Neural cell (in vitro differentiated cells): ENCODE measurements around the gene PRRT2. TPM values are rescaled to one million over a fixed set of nuclear protein-coding genes. Genes with fewer than 3 reads are reported as not detected.
A peak's percentile ranks its signal among the peaks of the same experiment; 100 is the strongest.

Source experiments
- H2AFZ ChIP-seq: fragments of 200-600, 300-800 bp; sonication (generic), shearing (Covaris generic); 2 replicates; pipeline ENCODE4 v1.6.0; 2014; ENCODE audit warnings: low read depth, mild to moderate bottlenecking, antibody characterized with exemption, low read length, moderate library complexity
- H3F3A ChIP-seq: fragments of 200-600 bp; shearing (Covaris generic); 2 replicates; pipeline ENCODE4 v1.6.1; 2016; ENCODE audit warnings: mild to moderate bottlenecking, moderate library complexity, mixed read lengths, antibody characterized with exemption, low read length; ENCODE audit not compliant: insufficient read depth, poor library complexity, severe bottlenecking
- H3K27ac ChIP-seq: fragments of 200-600, 300-800 bp; sonication (generic), shearing (Covaris generic); 2 replicates; pipeline ENCODE4 v1.5.1; 2014; ENCODE audit warnings: mild to moderate bottlenecking, low read length, moderate library complexity
- H3K27me3 ChIP-seq: fragments of 300-800, 200-600 bp; sonication (generic), shearing (Covaris generic); 2 replicates; pipeline ENCODE4 v1.6.0; 2014; ENCODE audit warnings: mild to moderate bottlenecking, low read depth, low read length, moderate library complexity; ENCODE audit not compliant: insufficient read depth
- H3K36me3 ChIP-seq: fragments of 300-800, 200-600 bp; sonication (generic), shearing (Covaris generic); 2 replicates; pipeline ENCODE4 v1.5.1; 2014; ENCODE audit warnings: mild to moderate bottlenecking, antibody characterized with exemption, low read length, moderate library complexity; ENCODE audit not compliant: insufficient read depth
- H3K4me2 ChIP-seq: fragments of 300-800, 200-600 bp; sonication (generic), shearing (Covaris generic); 2 replicates; pipeline ENCODE4 v1.6.0; 2014; ENCODE audit warnings: mild to moderate bottlenecking, low read length
- H3K4me3 ChIP-seq: fragments of 300-800, 200-600 bp; sonication (generic), shearing (Covaris generic); 2 replicates; pipeline ENCODE4 v1.5.1; 2014; ENCODE audit warnings: mild to moderate bottlenecking, low read length, moderate library complexity
- H3K79me2 ChIP-seq: fragments of 200-600 bp; shearing (Covaris generic); replicated peaks from 2 replicates; pipeline ENCODE4 v1.6.0; 2014; ENCODE audit warnings: mild to moderate bottlenecking, low read length, moderate library complexity; ENCODE audit not compliant: insufficient read depth
- H3K9ac ChIP-seq: fragments of 300-800, 200-600 bp; sonication (generic), shearing (Covaris generic); 2 replicates; pipeline ENCODE4 v1.6.1; 2016; ENCODE audit warnings: mild to moderate bottlenecking, low read length, mixed read lengths
- H3K9me2 ChIP-seq: fragments of 200-600 bp; shearing (Covaris generic); 2 replicates; pipeline ENCODE4 v1.6.1; 2016; ENCODE audit warnings: mild to moderate bottlenecking, low read length, mixed read lengths; ENCODE audit not compliant: insufficient read depth
- H3K9me3 ChIP-seq: fragments of 200-600, 300-800 bp; sonication (generic), shearing (Covaris generic); 2 replicates; pipeline ENCODE4 v1.6.1; 2016; ENCODE audit warnings: mild to moderate bottlenecking, mixed run types, low read length, moderate library complexity, mixed read lengths
- H4K20me1 ChIP-seq: fragments of 200-600 bp; shearing (Covaris generic); 2 replicates; pipeline ENCODE4 v1.6.1; 2016; ENCODE audit warnings: mild to moderate bottlenecking, mixed run types; ENCODE audit not compliant: insufficient read depth
- EP300 ChIP-seq: fragments of 450-650 bp; conservative IDR thresholded peaks from 2 replicates; pipeline ENCODE4 v1.6.1; 2014; ENCODE audit warnings: antibody characterized with exemption, mild to moderate bottlenecking, moderate library complexity; ENCODE audit not compliant: poor library complexity, severe bottlenecking
- EZH2 ChIP-seq: fragments of 200-600, 300-800 bp; shearing (Covaris generic), sonication (generic); IDR thresholded peaks from 2 replicates; pipeline ENCODE4 v1.6.1; 2014; ENCODE audit warnings: antibody characterized with exemption, low read length, borderline replicate concordance, mild to moderate bottlenecking; ENCODE audit not compliant: insufficient read depth, poor library complexity, severe bottlenecking
- MXI1 ChIP-seq: fragments of 450-650 bp; conservative IDR thresholded peaks from 2 replicates; pipeline ENCODE4 v1.6.1; 2014; ENCODE audit warnings: antibody characterized with exemption, mild to moderate bottlenecking; ENCODE audit not compliant: poor library complexity, severe bottlenecking
- POLR2AphosphoS5 ChIP-seq: IDR thresholded peaks from 2 replicates; pipeline ENCODE4 v1.6.1; 2012
- RAD21 ChIP-seq: fragments of 450-650 bp; conservative IDR thresholded peaks from 2 replicates; pipeline ENCODE4 v1.6.1; 2014; ENCODE audit warnings: antibody characterized with exemption, mild to moderate bottlenecking, moderate library complexity
- SMC3 ChIP-seq: fragments of 450-650 bp; conservative IDR thresholded peaks from 2 replicates; pipeline ENCODE4 v1.6.1; 2014; ENCODE audit warnings: antibody characterized with exemption, mild to moderate bottlenecking, moderate library complexity; ENCODE audit not compliant: poor library complexity
- TAF1 ChIP-seq: IDR thresholded peaks from 2 replicates; pipeline ENCODE4 v1.6.1; 2012; ENCODE audit warnings: low read depth
- polyA plus RNA-seq: library from polyadenylated mRNA; depleted of rRNA; stranded (reverse); fragments of >200 nt; gene quantifications from 2 replicates; pipeline ENCODE4 v1.2.3, GENCODE V29; 2014
- TF ChIP-seq, protein P1 (sequence below): fragments of 450-650 bp; IDR thresholded peaks from 2 replicates; pipeline ENCODE4 v1.5.1; 2014; ENCODE audit warnings: antibody characterized with exemption, mild to moderate bottlenecking, moderate library complexity; ENCODE audit not compliant: poor library complexity, severe bottlenecking
- TF ChIP-seq, protein P2 (sequence below): IDR thresholded peaks from 2 replicates; pipeline ENCODE4 v1.6.1; 2012; ENCODE audit warnings: borderline replicate concordance

The PRRT2 gene
- polyA plus RNA-seq, 1 donor from 2014 or later: 84.2 TPM

DNA sequence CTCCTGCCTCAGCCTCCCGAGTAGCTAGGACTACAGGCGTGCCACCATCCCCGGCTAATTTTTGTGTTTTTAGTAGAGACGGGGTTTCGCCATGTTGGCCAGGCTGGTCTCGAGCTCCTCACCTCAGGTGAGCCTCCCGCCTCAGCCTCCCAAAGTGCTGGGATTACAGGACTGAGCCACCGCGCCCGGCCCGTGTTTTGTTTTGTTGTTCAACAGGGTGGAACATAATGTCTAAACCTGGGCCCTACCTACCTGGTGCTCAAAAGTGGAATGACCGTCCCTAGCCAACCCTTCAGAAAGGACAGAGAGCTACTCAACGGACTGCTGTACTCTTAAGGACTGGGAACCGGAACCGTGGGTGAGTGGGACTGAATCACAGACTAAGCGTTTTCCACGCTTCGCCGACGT lies 22.2 kb upstream of the PRRT2 start:
- Histone ChIP-seq H3K9me2 (no peaks in the 10 kb centered on the region), H3K4me3 (peak overlapping the region; percentile 84), H3K27me3 (no peaks in the 10 kb centered on the region), H3K9ac (peak overlapping the region; percentile 67), H3K79me2 (peaks cover 37% of the 10 kb centered on the region), H3K9me3 (no peaks in the 10 kb centered on the region), H3K27ac (peak overlapping the region; percentile 72), H3F3A (no peaks in the 10 kb centered on the region), H3K36me3 (no peaks in the 10 kb centered on the region), H4K20me1 (no peaks in the 10 kb centered on the region), H2AFZ (peak overlapping the region; percentile 53), H3K4me2 (peak overlapping the region; percentile 49)
- TF ChIP-seq POLR2AphosphoS5 (no peak), EP300 (no peak), EZH2 (no peak)
- TF ChIP-seq, protein P1, sequence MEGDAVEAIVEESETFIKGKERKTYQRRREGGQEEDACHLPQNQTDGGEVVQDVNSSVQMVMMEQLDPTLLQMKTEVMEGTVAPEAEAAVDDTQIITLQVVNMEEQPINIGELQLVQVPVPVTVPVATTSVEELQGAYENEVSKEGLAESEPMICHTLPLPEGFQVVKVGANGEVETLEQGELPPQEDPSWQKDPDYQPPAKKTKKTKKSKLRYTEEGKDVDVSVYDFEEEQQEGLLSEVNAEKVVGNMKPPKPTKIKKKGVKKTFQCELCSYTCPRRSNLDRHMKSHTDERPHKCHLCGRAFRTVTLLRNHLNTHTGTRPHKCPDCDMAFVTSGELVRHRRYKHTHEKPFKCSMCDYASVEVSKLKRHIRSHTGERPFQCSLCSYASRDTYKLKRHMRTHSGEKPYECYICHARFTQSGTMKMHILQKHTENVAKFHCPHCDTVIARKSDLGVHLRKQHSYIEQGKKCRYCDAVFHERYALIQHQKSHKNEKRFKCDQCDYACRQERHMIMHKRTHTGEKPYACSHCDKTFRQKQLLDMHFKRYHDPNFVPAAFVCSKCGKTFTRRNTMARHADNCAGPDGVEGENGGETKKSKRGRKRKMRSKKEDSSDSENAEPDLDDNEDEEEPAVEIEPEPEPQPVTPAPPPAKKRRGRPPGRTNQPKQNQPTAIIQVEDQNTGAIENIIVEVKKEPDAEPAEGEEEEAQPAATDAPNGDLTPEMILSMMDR: no peak

DNA sequence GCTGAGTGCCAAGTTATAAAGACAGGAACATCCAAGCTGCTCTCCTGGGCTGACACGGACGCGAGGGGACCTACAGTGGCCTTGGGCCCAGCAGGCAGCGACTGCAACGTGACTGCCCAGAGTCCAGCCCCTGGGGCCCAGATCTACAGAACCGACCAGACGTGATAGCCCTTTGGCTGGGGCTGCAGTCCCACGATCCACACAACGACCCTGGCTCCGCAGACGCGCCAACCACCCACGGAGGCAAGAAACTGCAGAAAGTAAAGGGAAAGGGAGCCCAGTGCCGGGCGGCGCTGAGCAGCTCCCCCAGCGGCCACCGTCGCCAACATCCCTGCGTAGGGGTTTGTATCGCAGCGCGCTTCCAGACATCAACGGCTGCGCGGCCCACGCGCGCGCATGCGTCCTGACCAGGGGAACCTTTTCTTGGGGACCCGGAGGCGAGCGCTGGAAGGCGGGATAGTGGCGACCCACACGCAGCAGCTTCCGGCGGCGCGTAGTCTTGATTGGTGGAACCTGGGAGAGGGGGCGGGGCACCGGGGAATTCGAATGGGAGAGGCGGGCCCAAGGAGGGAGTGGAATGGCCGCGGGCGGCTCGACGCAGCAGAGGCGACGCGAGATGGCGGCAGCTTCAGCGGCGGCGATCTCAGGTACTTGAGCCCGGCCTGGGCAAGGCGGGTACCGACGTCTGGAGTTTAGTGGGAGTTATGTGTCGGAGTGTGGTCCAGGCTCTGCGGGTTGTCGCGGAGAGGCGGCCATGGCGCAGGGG lies 21.6 kb upstream of the PRRT2 start, which contains the start of gene KIF22:
Gene KIF22 (plus strand): TSS at position 569 of the 766 bp plus-strand sequence. CDS start 9 bp downstream, at position 578.
- no peaks in the 10 kb centered on the region for H3F3A ChIP-seq
- H4K20me1 ChIP-seq: no peaks in the 10 kb centered on the region
- H3K36me3 ChIP-seq: no peaks in the 10 kb centered on the region
- TF ChIP-seq EP300 (peak; percentile 62), RAD21 (peak; percentile 84), TAF1 (no peak), SMC3 (peak; percentile 79), MXI1 (peak; percentile 99), POLR2AphosphoS5 (peak; percentile 65)
- TF ChIP-seq, protein P1: peak; percentile 98
- TF ChIP-seq, protein P2, sequence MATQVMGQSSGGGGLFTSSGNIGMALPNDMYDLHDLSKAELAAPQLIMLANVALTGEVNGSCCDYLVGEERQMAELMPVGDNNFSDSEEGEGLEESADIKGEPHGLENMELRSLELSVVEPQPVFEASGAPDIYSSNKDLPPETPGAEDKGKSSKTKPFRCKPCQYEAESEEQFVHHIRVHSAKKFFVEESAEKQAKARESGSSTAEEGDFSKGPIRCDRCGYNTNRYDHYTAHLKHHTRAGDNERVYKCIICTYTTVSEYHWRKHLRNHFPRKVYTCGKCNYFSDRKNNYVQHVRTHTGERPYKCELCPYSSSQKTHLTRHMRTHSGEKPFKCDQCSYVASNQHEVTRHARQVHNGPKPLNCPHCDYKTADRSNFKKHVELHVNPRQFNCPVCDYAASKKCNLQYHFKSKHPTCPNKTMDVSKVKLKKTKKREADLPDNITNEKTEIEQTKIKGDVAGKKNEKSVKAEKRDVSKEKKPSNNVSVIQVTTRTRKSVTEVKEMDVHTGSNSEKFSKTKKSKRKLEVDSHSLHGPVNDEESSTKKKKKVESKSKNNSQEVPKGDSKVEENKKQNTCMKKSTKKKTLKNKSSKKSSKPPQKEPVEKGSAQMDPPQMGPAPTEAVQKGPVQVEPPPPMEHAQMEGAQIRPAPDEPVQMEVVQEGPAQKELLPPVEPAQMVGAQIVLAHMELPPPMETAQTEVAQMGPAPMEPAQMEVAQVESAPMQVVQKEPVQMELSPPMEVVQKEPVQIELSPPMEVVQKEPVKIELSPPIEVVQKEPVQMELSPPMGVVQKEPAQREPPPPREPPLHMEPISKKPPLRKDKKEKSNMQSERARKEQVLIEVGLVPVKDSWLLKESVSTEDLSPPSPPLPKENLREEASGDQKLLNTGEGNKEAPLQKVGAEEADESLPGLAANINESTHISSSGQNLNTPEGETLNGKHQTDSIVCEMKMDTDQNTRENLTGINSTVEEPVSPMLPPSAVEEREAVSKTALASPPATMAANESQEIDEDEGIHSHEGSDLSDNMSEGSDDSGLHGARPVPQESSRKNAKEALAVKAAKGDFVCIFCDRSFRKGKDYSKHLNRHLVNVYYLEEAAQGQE: no peak
- H3K4me3 ChIP-seq: peak within 1 kb of the TSS; percentile 84
- peak within 1 kb of the TSS; percentile 49 for H3K4me2 ChIP-seq
- peaks cover 42% of the 10 kb centered on the region for H3K79me2 ChIP-seq
- H3K27ac ChIP-seq: peak within 1 kb of the TSS; percentile 72
- no peaks in the 10 kb centered on the region for H3K9me2 ChIP-seq
- no peaks in the 10 kb centered on the region for H3K9me3 ChIP-seq
- peak within 1 kb of the TSS; percentile 67 for H3K9ac ChIP-seq
- no peaks in the 10 kb centered on the region for H3K27me3 ChIP-seq
- peak within 1 kb of the TSS; percentile 53 for H2AFZ ChIP-seq
